Measurements from ENCODE around the gene SERPINA12. TPM values are rescaled to one million over a fixed set of nuclear protein-coding genes. Genes with fewer than 3 reads are reported as not detected.

The SERPINA12 gene
- total and polyA plus RNA-seq, 10 of the 15 experiments (the other 5 are each of a cell fraction or from before 2014, with no cell fraction given) = not detected

GRCh38 chr14:94486883-94487282, 22.4 kb downstream of the SERPINA12 start:
- in situ Hi-C loops (cut with MboI) (no loop called here), intact Hi-C loops (cut with micrococcal nuclease; ENCODE audit: unreplicated experiment) (loop anchor here (1.0 to 10.0 kb wide), 4 partner anchors 53 to 352 kb away; no protein-coding TSS in a partner anchor)
- POLR2A ChIA-PET = interaction anchor here (0.5 kb wide), 1 partner anchor 1881 kb away, joined by 6 read pairs; no protein-coding TSS in a partner anchor
- WGBS (ENCODE audit: insufficient coverage, insufficient replicate concordance, low lambda C conversion rate, missing lambda C conversion rate) = 5% methylated on average over 5 of the region's 5 CpGs
- Histone ChIP-seq H3K27me3 (replicated peaks in 1 of 2; ENCODE audit: control insufficient read depth in 2 of 2, insufficient read depth in 2 of 2, low read length in 1 of 2) (peaks cover 0 to 2% of the 10 kb centered on the region in 2 experiments; a peak in 1 of 4 replicates), H3K9ac (ENCODE audit: control insufficient read depth, insufficient read depth, low read length) (no peak overlapping the region), H3K79me2 (ENCODE audit: control insufficient read depth, insufficient read depth, low read length) (no peaks in the 10 kb centered on the region), H3K4me2 (ENCODE audit: control insufficient read depth, insufficient read depth) (no peak overlapping the region), H3K27ac (ENCODE audit: control insufficient read depth, insufficient read depth) (no peak overlapping the region), H3K4me3 (no peak overlapping the region), H3K9me3 (replicated peaks; ENCODE audit: control insufficient read depth, insufficient read depth, low read length) (no peaks in the 10 kb centered on the region; the same call in 2 of the 3 replicates), H3K4me1 (ENCODE audit: control insufficient read depth, insufficient read depth, low read length) (peaks cover 8% of the 10 kb centered on the region), H2AFZ (ENCODE audit: control insufficient read depth, low read depth, low read length) (no peak overlapping the region), H4K20me1 (ENCODE audit: control insufficient read depth, insufficient read depth) (no peaks in the 10 kb centered on the region), H3K36me3 (ENCODE audit: control insufficient read depth in 2 of 2, insufficient read depth in 2 of 2, low read length in 1 of 2) (no peaks in the 10 kb centered on the region)
- ATAC-seq = no peak
- no peak for DNase-seq (ENCODE audit: low read depth, low spot score)
- SMC1A ChIA-PET (ENCODE audit: uncharacterized antibody, unreplicated experiment) = interaction anchor here (0.7 to 5.0 kb wide), 8 partner anchors 10 to 65 kb away, joined by 3 to 52 read pairs (median 3); no protein-coding TSS in a partner anchor
- FAIRE-seq = no peak
- RAD21 ChIA-PET (ENCODE audit: unreplicated experiment) = interaction anchor here (0.6 to 3.2 kb wide), 9 partner anchors 42 to 354 kb away, joined by 3 to 29 read pairs (median 5); no protein-coding TSS in a partner anchor
- CTCF ChIA-PET = interaction anchor here (0.6 to 5.6 kb wide), 25 partner anchors 9 to 317 kb away, joined by 3 to 95 read pairs (median 4); partner anchors contain the start of gene SERPINA9
- BruUV-seq (replicated peaks) = no TSS peak
- TF ChIP-seq MAX (IDR thresholded peaks at IDR 0.05; ENCODE audit: low read depth, low read length) = no peak
- no peak for TF ChIP-seq YY1 (IDR thresholded peaks at IDR 0.05; ENCODE audit: low read depth, low read length)
- no peak for TF ChIP-seq CEBPZ (IDR thresholded peaks at IDR 0.05; ENCODE audit: low read depth, low read length)
- no peak for TF ChIP-seq CBX3 (IDR thresholded peaks at IDR 0.05; ENCODE audit: borderline replicate concordance, low read depth)
- no peak for TF ChIP-seq PML (IDR thresholded peaks at IDR 0.05; ENCODE audit: low read length)
- TF ChIP-seq SKIL (IDR thresholded peaks at IDR 0.05; ENCODE audit: low read depth, poor library complexity, severe bottlenecking) = no peak
- no peak for TF ChIP-seq IRF3 (IDR thresholded peaks at IDR 0.05)
- TF ChIP-seq EGR1 (IDR thresholded peaks at IDR 0.05; ENCODE audit: borderline replicate concordance in 1 of 2, low read depth in 2 of 2, low read length in 2 of 2) = no peak
- no peak for TF ChIP-seq MEF2B (IDR thresholded peaks at IDR 0.05; ENCODE audit: partially characterized antibody, poor library complexity, severe bottlenecking)
- TF ChIP-seq ATF7 (IDR thresholded peaks at IDR 0.05; ENCODE audit: low read depth) = no peak
- TF ChIP-seq DPF2 (IDR thresholded peaks at IDR 0.05) = no peak
- no peak for TF ChIP-seq USF1 (IDR thresholded peaks at IDR 0.05; ENCODE audit: borderline replicate concordance, extremely low read length, insufficient read depth, low read depth, low read length)
- no peak for TF ChIP-seq NR2C2 (IDR thresholded peaks at IDR 0.05; ENCODE audit: borderline replicate concordance, control insufficient read depth, insufficient read length, low read depth)
- TF ChIP-seq FOS (IDR thresholded peaks at IDR 0.05; ENCODE audit: borderline replicate concordance, extremely low read depth, insufficient read length) = no peak
- no peak for TF ChIP-seq KDM1A (IDR thresholded peaks at IDR 0.05; ENCODE audit: borderline replicate concordance)
- TF ChIP-seq HDAC6 (IDR thresholded peaks at IDR 0.05; ENCODE audit: unreplicated experiment) = no peak
- TF ChIP-seq POLR2A (IDR thresholded peaks at IDR 0.05; ENCODE audit: low read depth, low read length) = no peak

Measured in GM12878 (cell line).